DOHH2 (cell line): ENCODE results near the gene TFB1M.

Experiments
- EZH2phosphoT487 ChIP-seq: fragments of 200-600 bp; sonication (generic); IDR thresholded peaks from 2 replicates; pipeline ENCODE4 v1.6.1; 2017; ENCODE audit warnings: borderline replicate concordance, mild to moderate bottlenecking, antibody characterized with exemption, low read length, moderate library complexity, mixed read lengths
- TF ChIP-seq, protein P1 (sequence below): fragments of 200-600 bp; sonication (generic); IDR thresholded peaks from one replicate; pipeline ENCODE4 v1.5.1; 2014; ENCODE audit warnings: antibody characterized with exemption, mild to moderate bottlenecking, low read depth, low read length; ENCODE audit not compliant: poor library complexity, severe bottlenecking

DNA sequence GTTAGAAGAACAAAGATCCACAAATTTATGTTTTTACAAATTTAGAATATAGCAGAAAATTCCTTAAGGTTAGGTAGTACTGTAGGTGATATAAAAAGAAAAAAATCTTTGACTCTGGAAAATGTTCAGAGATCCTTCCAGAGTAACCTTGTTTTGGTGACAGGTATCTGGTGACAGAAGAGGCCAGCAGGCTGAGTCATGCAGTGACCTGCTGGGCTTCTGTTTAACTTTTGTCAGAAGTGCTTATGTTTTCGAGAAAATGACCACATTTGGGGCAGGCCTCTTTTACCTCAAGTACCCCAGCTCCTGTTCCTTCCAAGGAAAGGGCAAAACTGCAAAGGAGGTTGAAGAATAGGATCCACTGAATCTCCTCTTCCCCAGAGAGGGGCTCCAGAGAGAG, 60.9 kb downstream of the TFB1M start:
- TF ChIP-seq, protein P1, sequence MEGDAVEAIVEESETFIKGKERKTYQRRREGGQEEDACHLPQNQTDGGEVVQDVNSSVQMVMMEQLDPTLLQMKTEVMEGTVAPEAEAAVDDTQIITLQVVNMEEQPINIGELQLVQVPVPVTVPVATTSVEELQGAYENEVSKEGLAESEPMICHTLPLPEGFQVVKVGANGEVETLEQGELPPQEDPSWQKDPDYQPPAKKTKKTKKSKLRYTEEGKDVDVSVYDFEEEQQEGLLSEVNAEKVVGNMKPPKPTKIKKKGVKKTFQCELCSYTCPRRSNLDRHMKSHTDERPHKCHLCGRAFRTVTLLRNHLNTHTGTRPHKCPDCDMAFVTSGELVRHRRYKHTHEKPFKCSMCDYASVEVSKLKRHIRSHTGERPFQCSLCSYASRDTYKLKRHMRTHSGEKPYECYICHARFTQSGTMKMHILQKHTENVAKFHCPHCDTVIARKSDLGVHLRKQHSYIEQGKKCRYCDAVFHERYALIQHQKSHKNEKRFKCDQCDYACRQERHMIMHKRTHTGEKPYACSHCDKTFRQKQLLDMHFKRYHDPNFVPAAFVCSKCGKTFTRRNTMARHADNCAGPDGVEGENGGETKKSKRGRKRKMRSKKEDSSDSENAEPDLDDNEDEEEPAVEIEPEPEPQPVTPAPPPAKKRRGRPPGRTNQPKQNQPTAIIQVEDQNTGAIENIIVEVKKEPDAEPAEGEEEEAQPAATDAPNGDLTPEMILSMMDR: no peak
- TF ChIP-seq EZH2phosphoT487: no peak
